C4-2B (cell line): Measurements from ENCODE around the gene ENPP4.

Source experiments
- CTCF ChIP-seq: fragments of 450-650 bp; conservative IDR thresholded peaks from 2 replicates; pipeline ENCODE4 v1.5.1; 2017; ENCODE audit warnings: mild to moderate bottlenecking
- ZFX ChIP-seq: fragments of 450-650 bp; IDR thresholded peaks from 2 replicates; pipeline ENCODE4 v1.6.1; 2017

GRCh38 chr6:46134216-46134615 lies 4.4 kb downstream of the ENPP4 start:
- TF ChIP-seq CTCF (no peak), ZFX (no peak)
